Astrocyte (in vitro differentiated cells and primary cell): ENCODE measurements around the gene TWIST2.

ENCODE experiments used
- EZH2 ChIP-seq: IDR thresholded peaks from 2 replicates; pipeline ENCODE4 v1.6.1; 2012; ENCODE audit warnings: mild to moderate bottlenecking, low read length, inconsistent platforms; ENCODE audit not compliant: insufficient read depth
- TF ChIP-seq, protein P1 (sequence below): IDR thresholded peaks from 2 replicates; pipeline ENCODE4 v1.5.1; 2011; ENCODE audit warnings: low read depth, mild to moderate bottlenecking, inconsistent platforms, low read length, moderate library complexity; ENCODE audit not compliant: insufficient read depth

DNA sequence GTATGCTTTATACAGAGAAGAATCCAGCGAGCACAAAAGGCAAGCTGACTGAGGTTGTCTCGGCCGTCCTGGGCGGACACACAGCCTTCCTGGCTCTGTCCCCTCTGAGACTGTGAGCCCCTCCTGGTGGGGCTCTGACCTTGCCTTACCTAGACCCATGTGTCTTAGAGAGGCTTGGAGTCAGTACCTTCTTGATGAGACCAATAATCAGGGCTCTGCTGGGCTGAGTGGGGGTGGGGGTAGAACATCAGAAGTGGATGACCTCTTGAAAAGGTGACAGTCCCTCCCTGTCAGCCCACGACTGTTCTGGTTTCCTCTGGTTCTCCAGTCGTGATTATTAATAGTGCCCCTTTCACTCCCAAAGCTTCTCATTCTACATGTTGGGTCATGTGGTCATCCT is 31.2 kb downstream of the TWIST2 start:
- TF ChIP-seq, protein P1, sequence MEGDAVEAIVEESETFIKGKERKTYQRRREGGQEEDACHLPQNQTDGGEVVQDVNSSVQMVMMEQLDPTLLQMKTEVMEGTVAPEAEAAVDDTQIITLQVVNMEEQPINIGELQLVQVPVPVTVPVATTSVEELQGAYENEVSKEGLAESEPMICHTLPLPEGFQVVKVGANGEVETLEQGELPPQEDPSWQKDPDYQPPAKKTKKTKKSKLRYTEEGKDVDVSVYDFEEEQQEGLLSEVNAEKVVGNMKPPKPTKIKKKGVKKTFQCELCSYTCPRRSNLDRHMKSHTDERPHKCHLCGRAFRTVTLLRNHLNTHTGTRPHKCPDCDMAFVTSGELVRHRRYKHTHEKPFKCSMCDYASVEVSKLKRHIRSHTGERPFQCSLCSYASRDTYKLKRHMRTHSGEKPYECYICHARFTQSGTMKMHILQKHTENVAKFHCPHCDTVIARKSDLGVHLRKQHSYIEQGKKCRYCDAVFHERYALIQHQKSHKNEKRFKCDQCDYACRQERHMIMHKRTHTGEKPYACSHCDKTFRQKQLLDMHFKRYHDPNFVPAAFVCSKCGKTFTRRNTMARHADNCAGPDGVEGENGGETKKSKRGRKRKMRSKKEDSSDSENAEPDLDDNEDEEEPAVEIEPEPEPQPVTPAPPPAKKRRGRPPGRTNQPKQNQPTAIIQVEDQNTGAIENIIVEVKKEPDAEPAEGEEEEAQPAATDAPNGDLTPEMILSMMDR = no peak
- TF ChIP-seq EZH2 = no peak
